OCI-LY1 (cell line): ENCODE data around the gene EIF2AK2.

Experiments used
- H2AFZ ChIP-seq: fragments of 200-600 bp; sonication (generic), shearing (Covaris generic); 2 replicates; pipeline ENCODE4 v1.6.0; 2014; ENCODE audit warnings: antibody characterized with exemption, mild to moderate bottlenecking, low read length
- H3F3A ChIP-seq: fragments of 200-600 bp; sonication (generic), shearing (Covaris generic); 2 replicates; pipeline ENCODE4 v1.6.0; 2014; ENCODE audit warnings: mild to moderate bottlenecking, antibody characterized with exemption, low read length, moderate library complexity; ENCODE audit not compliant: insufficient read depth
- H3K27ac ChIP-seq: fragments of 200-600 bp; sonication (generic); 2 replicates; pipeline ENCODE4 v1.5.1; 2014; ENCODE audit warnings: low read length, mixed run types, mild to moderate bottlenecking, low read depth; ENCODE audit not compliant: poor library complexity, severe bottlenecking
- H3K27me3 ChIP-seq: fragments of 200-600 bp; sonication (generic); 2 replicates; pipeline ENCODE4 v1.6.0; 2014; ENCODE audit warnings: antibody characterized with exemption, mild to moderate bottlenecking, low read length, moderate library complexity; ENCODE audit not compliant: insufficient read depth
- H3K36me3 ChIP-seq: fragments of 200-600 bp; sonication (generic); 2 replicates; pipeline ENCODE4 v1.6.1; 2014; ENCODE audit warnings: mild to moderate bottlenecking, antibody characterized with exemption, low read length, moderate library complexity, mixed read lengths; ENCODE audit not compliant: insufficient read depth
- H3K4me1 ChIP-seq: fragments of 200-600 bp; sonication (generic); 2 replicates; pipeline ENCODE4 v1.5.1; 2014; ENCODE audit warnings: mild to moderate bottlenecking, low read length, moderate library complexity; ENCODE audit not compliant: insufficient read depth, severe bottlenecking
- H3K4me2 ChIP-seq: fragments of 200-600 bp; sonication (generic), shearing (Covaris generic); 2 replicates; pipeline ENCODE4 v1.6.1; 2014; ENCODE audit warnings: low read length
- H3K4me3 ChIP-seq: fragments of 200-600 bp; sonication (generic); 2 replicates; pipeline ENCODE4 v1.5.1; 2014; ENCODE audit warnings: low read length, low read depth, mild to moderate bottlenecking, mixed read lengths; ENCODE audit not compliant: poor library complexity, severe bottlenecking
- H3K79me2 ChIP-seq: fragments of 200-600 bp; shearing (Covaris generic); 2 replicates; pipeline ENCODE4 v1.6.1; 2016; ENCODE audit warnings: mixed run types, low read length, mixed read lengths; ENCODE audit not compliant: insufficient read depth
- H3K9ac ChIP-seq: fragments of 200-600 bp; sonication (generic), shearing (Covaris generic); 2 replicates; pipeline ENCODE4 v1.6.1; 2014; ENCODE audit warnings: mild to moderate bottlenecking, low read length, mixed read lengths
- H3K9me2 ChIP-seq: fragments of 200-600 bp; sonication (generic), shearing (Covaris generic); 2 replicates; pipeline ENCODE4 v1.6.1; 2014; ENCODE audit warnings: low read depth, mild to moderate bottlenecking, low read length, mixed read lengths
- H3K9me3 ChIP-seq: fragments of 200-600 bp; shearing (Covaris generic); 2 replicates; pipeline ENCODE4 v1.6.1; 2014; ENCODE audit warnings: low read length, mixed read lengths
- H4K20me1 ChIP-seq: fragments of 200-600 bp; sonication (generic), shearing (Covaris generic); 2 replicates; pipeline ENCODE4 v1.6.0; 2016; ENCODE audit warnings: mild to moderate bottlenecking, low read length; ENCODE audit not compliant: insufficient read depth
- CTCF ChIP-seq: fragments of 200-600 bp; sonication (generic), shearing (Covaris generic); IDR thresholded peaks from 2 replicates; pipeline ENCODE4 v1.5.1; 2017; ENCODE audit warnings: mild to moderate bottlenecking, antibody characterized with exemption, low read length, moderate library complexity, mixed read lengths
- EZH2 ChIP-seq: fragments of 200-600 bp; sonication (generic), shearing (Covaris generic); IDR thresholded peaks from 2 replicates; pipeline ENCODE4 v1.8.0; 2017; ENCODE audit warnings: borderline replicate concordance, mixed run types, mild to moderate bottlenecking, antibody characterized with exemption, low read length, moderate library complexity, mixed read lengths

EIF2AK2 gene

GRCh38 chr2:37142546-37142945 lies 14.2 kb downstream of the EIF2AK2 start:
- H3F3A ChIP-seq: no peaks in the 10 kb centered on the region
- no peaks in the 10 kb centered on the region for H3K27me3 ChIP-seq
- no peak overlapping the region for H2AFZ ChIP-seq
- no peaks in the 10 kb centered on the region for H3K79me2 ChIP-seq
- no peaks in the 10 kb centered on the region for H3K9me2 ChIP-seq
- no peak overlapping the region for H3K4me3 ChIP-seq
- H3K9ac ChIP-seq: no peak overlapping the region
- no peaks in the 10 kb centered on the region for H3K4me1 ChIP-seq
- H3K4me2 ChIP-seq: no peak overlapping the region
- H4K20me1 ChIP-seq: no peaks in the 10 kb centered on the region
- H3K36me3 ChIP-seq: peaks cover 60% of the 10 kb centered on the region
- no peaks in the 10 kb centered on the region for H3K9me3 ChIP-seq
- H3K27ac ChIP-seq: no peak overlapping the region
- TF ChIP-seq EZH2 (no peak), CTCF (no peak)

GRCh38 chr2:37132914-37133313 lies 23.9 kb downstream of the EIF2AK2 start:
- H3K4me2 ChIP-seq: no peak overlapping the region
- no peak overlapping the region for H2AFZ ChIP-seq
- H3K36me3 ChIP-seq: peaks cover 99% of the 10 kb centered on the region
- H3K79me2 ChIP-seq: no peaks in the 10 kb centered on the region
- no peaks in the 10 kb centered on the region for H4K20me1 ChIP-seq
- H3K9me3 ChIP-seq: no peaks in the 10 kb centered on the region
- H3K27ac ChIP-seq: no peak overlapping the region
- H3K9me2 ChIP-seq: no peaks in the 10 kb centered on the region
- no peak overlapping the region for H3K9ac ChIP-seq
- TF ChIP-seq EZH2 (no peak), CTCF (no peak)
- H3K4me3 ChIP-seq: no peak overlapping the region
- no peaks in the 10 kb centered on the region for H3K27me3 ChIP-seq
- no peaks in the 10 kb centered on the region for H3F3A ChIP-seq
- no peaks in the 10 kb centered on the region for H3K4me1 ChIP-seq

GRCh38 chr2:37125416-37125815 lies 31.4 kb downstream of the EIF2AK2 start:
- Histone ChIP-seq H3K9me2 (no peaks in the 10 kb centered on the region), H3K9me3 (no peaks in the 10 kb centered on the region), H3F3A (no peaks in the 10 kb centered on the region), H3K36me3 (peaks cover 67% of the 10 kb centered on the region), H3K27me3 (no peaks in the 10 kb centered on the region), H2AFZ (no peak overlapping the region), H3K4me2 (no peak overlapping the region), H3K4me3 (no peak overlapping the region), H3K27ac (no peak overlapping the region), H3K9ac (no peak overlapping the region), H3K4me1 (no peaks in the 10 kb centered on the region), H3K79me2 (no peaks in the 10 kb centered on the region), H4K20me1 (no peaks in the 10 kb centered on the region)
- TF ChIP-seq EZH2 (no peak), CTCF (no peak)
